CD14-positive monocyte (primary cell): ENCODE measurements around the gene KCNAB1. TPM values are rescaled to one million over a fixed set of nuclear protein-coding genes. Genes with fewer than 3 reads are reported as not detected.

Experiments
- DNase-seq, 3 donors: peaks; one replicate each; pipeline ENCODE4 v3.0.0-alpha.2; 2011 to 2022
- H2AFZ ChIP-seq: 2 replicates; pipeline ENCODE4 v1.6.0; 2012; ENCODE audit warnings: mild to moderate bottlenecking, low read depth, low read length, inconsistent platforms; ENCODE audit not compliant: insufficient read depth, poor library complexity, severe bottlenecking
- H3K27ac ChIP-seq, 2 donors: 1 replicate in 1 of 2; 2 replicates in 1 of 2; pipeline ENCODE4 v1.5.1; 2012 to 2013; ENCODE audit warnings: low read length in 2 of 2, control low read depth in 1 of 2, inconsistent platforms in 1 of 2, low read depth in 1 of 2, mild to moderate bottlenecking in 1 of 2
- H3K27me3 ChIP-seq, 2 donors: one replicate each; pipeline versions ENCODE4 v1.6.0 to v1.6.1; 2011 to 2013; ENCODE audit warnings: low read length in 2 of 2; ENCODE audit not compliant: control insufficient read depth in 2 of 2, insufficient read depth in 2 of 2
- H3K36me3 ChIP-seq, 2 donors: replicated peaks in 1 of 2; 1 replicate in 1 of 2; 2 replicates in 1 of 2; pipeline versions ENCODE4 v1.5.1 to v1.6.1; 2012 to 2013; ENCODE audit warnings: low read length in 2 of 2, control low read depth in 1 of 2, inconsistent platforms in 1 of 2, mild to moderate bottlenecking in 1 of 2; ENCODE audit not compliant: insufficient read depth in 2 of 2, control insufficient read depth in 1 of 2
- H3K4me1 ChIP-seq, 2 donors: 1 replicate in 1 of 2; 2 replicates in 1 of 2; pipeline versions ENCODE4 v1.5.1 to v1.6.1; 2012 to 2013; ENCODE audit warnings: low read length in 2 of 2, control low read depth in 1 of 2, inconsistent platforms in 1 of 2, mild to moderate bottlenecking in 1 of 2, moderate library complexity in 1 of 2; ENCODE audit not compliant: insufficient read depth in 2 of 2, control insufficient read depth in 1 of 2
- H3K4me2 ChIP-seq: replicated peaks from 2 replicates; pipeline ENCODE3; 2012; ENCODE audit warnings: low read length, moderate library complexity, mild to moderate bottlenecking; ENCODE audit not compliant: poor library complexity, severe bottlenecking; ENCODE audit errors: extremely low read depth
- H3K4me3 ChIP-seq, 3 experiments: fragments of 200-600 bp in 1 of 3; sonication (generic) in 1 of 3; replicated peaks in 1 of 3; 1 replicate in 2 of 3; 2 replicates in 1 of 3; pipeline ENCODE4 v1.5.1; 2011 to 2013; ENCODE audit warnings: low read length in 3 of 3, mild to moderate bottlenecking in 3 of 3, control low read depth in 2 of 3, low read depth in 2 of 3, inconsistent platforms in 1 of 3, moderate library complexity in 1 of 3
- H3K79me2 ChIP-seq: 2 replicates; pipeline ENCODE4 v1.6.0; 2012; ENCODE audit warnings: mild to moderate bottlenecking, control low read depth, inconsistent platforms, low read length, moderate library complexity; ENCODE audit not compliant: insufficient read depth
- H3K9ac ChIP-seq: 2 replicates; pipeline ENCODE4 v1.6.0; 2017; ENCODE audit warnings: low read length, mild to moderate bottlenecking; ENCODE audit not compliant: insufficient read depth, poor library complexity, severe bottlenecking
- H3K9me3 ChIP-seq, 2 donors: replicated peaks in 1 of 2; 1 replicate in 1 of 2; 2 replicates in 1 of 2; pipeline versions ENCODE4 v1.5.1 to v1.6.1; 2012 to 2013; ENCODE audit warnings: low read length in 2 of 2, control low read depth in 1 of 2; ENCODE audit not compliant: control insufficient read depth in 1 of 2, insufficient read depth in 1 of 2
- H4K20me1 ChIP-seq: 2 replicates; pipeline ENCODE4 v1.6.0; 2012; ENCODE audit warnings: mild to moderate bottlenecking, low read length, control low read depth, moderate library complexity; ENCODE audit not compliant: insufficient read depth
- H3K27ac Mint-ChIP-seq, 7 donors: one replicate each; pipeline ENCODE4 v1.8.0; 2020; ENCODE audit warnings: mild to moderate bottlenecking in 7 of 7, mixed read lengths in 7 of 7, moderate library complexity in 6 of 7, inconsistent platforms in 2 of 7
- H3K27me3 Mint-ChIP-seq, 3 donors: one replicate each; pipeline ENCODE4 v1.8.0; 2021 to 2022; ENCODE audit warnings: low read depth in 3 of 3, mild to moderate bottlenecking in 3 of 3, mixed read lengths in 3 of 3, moderate library complexity in 3 of 3, inconsistent platforms in 1 of 3
- H3K36me3 Mint-ChIP-seq, 2 donors: one replicate each; pipeline ENCODE4 v1.8.0; 2020; ENCODE audit warnings: mixed read lengths in 2 of 2, inconsistent platforms in 1 of 2, mild to moderate bottlenecking in 1 of 2
- H3K4me1 Mint-ChIP-seq: one replicate; pipeline ENCODE4 v1.8.0; 2020; ENCODE audit warnings: mild to moderate bottlenecking, mixed read lengths
- H3K4me3 Mint-ChIP-seq, 2 donors: one replicate each; pipeline ENCODE4 v1.8.0; 2020; ENCODE audit warnings: mild to moderate bottlenecking in 2 of 2, mixed read lengths in 2 of 2, moderate library complexity in 1 of 2
- H3K9me3 Mint-ChIP-seq, 7 donors: one replicate each; pipeline ENCODE4 v1.8.0; 2020 to 2022; ENCODE audit warnings: mixed read lengths in 7 of 7, mild to moderate bottlenecking in 6 of 7, moderate library complexity in 6 of 7, inconsistent platforms in 2 of 7
- CTCF ChIP-seq: fragments of 200-600 bp; IDR thresholded peaks from one replicate; pipeline ENCODE4 v1.8.0; 2022; ENCODE audit warnings: antibody characterized with exemption, mild to moderate bottlenecking
- WGBS: methylation state at CpG from one replicate; pipeline ENCODE4 v1.1.5; 2013; ENCODE audit warnings: missing lambda C conversion rate; ENCODE audit not compliant: insufficient coverage; 5-methylcytosine and 5-hydroxymethylcytosine counted together
- intact Hi-C, 2 donors: fragments of 100-400 bp; cut with micrococcal nuclease; formaldehyde crosslinking; loops; one replicate each; pipeline versions ENCODE4 v1.15.0 to v1.15.1; 2023
- polyA plus RNA-seq, 3 donors: library from polyadenylated mRNA; depleted of rRNA in 1 of 3; unstranded in 2 of 3; stranded (reverse) in 1 of 3; fragments of 300-500 nt in 2 of 3; fragments of >200 nt in 1 of 3; fragmentation: Illumina TruSeq in 2 of 3; gene quantifications; 1 replicate in 2 of 3; 2 replicates in 1 of 3; pipeline ENCODE4 v1.2.3, GENCODE V29; 2012 to 2021

KCNAB1 gene
- polyA plus RNA-seq, 3 donors: 0.08 to 0.14 TPM; not detected in 1

GRCh38 chr3:156492801-156493261, 372.5 kb downstream of the KCNAB1 start:
- no peak for DNase-seq
- H3K27ac Mint-ChIP-seq: no peak overlapping the region
- no peaks in the 10 kb centered on the region for H3K36me3 Mint-ChIP-seq
- intact Hi-C loops: no loop called here
- peaks cover 0 to 7% (median 3%) of the 10 kb centered on the region in 7 donors for H3K9me3 Mint-ChIP-seq
- no peak overlapping the region for H3K4me2 ChIP-seq
- no peak overlapping the region for H2AFZ ChIP-seq
- no peaks in the 10 kb centered on the region for H3K27me3 ChIP-seq
- H3K4me3 Mint-ChIP-seq: no peak overlapping the region
- WGBS: 78% methylated on average over 3 of the region's 3 CpGs
- no peaks in the 10 kb centered on the region for H3K79me2 ChIP-seq
- no peak for TF ChIP-seq CTCF
- no peaks in the 10 kb centered on the region for H3K36me3 ChIP-seq
- H4K20me1 ChIP-seq: no peaks in the 10 kb centered on the region
- H3K9ac ChIP-seq: no peak overlapping the region
- H3K4me1 Mint-ChIP-seq: no peaks in the 10 kb centered on the region
- H3K4me3 ChIP-seq: no peak overlapping the region
- no peaks in the 10 kb centered on the region for H3K4me1 ChIP-seq
- no peaks in the 10 kb centered on the region for H3K9me3 ChIP-seq
- H3K27ac ChIP-seq: no peak overlapping the region
- H3K27me3 Mint-ChIP-seq: peaks cover 0 to 2% (median 1%) of the 10 kb centered on the region in 3 donors

GRCh38 chr3:156493887-156494286, 373.5 kb downstream of the KCNAB1 start:
- H3K4me1 Mint-ChIP-seq: no peaks in the 10 kb centered on the region
- no peak overlapping the region for H3K9ac ChIP-seq
- H3K27ac ChIP-seq: no peak overlapping the region
- no peak overlapping the region for H3K4me3 ChIP-seq
- WGBS: no CpG with 5 or more reads among the region's 3 CpGs
- no peak overlapping the region for H3K27ac Mint-ChIP-seq
- intact Hi-C loops: no loop called here
- H3K36me3 Mint-ChIP-seq: no peaks in the 10 kb centered on the region
- peaks cover 0 to 2% (median 1%) of the 10 kb centered on the region in 3 donors for H3K27me3 Mint-ChIP-seq
- no peaks in the 10 kb centered on the region for H3K9me3 ChIP-seq
- no peak overlapping the region for H2AFZ ChIP-seq
- no peak overlapping the region for H3K4me3 Mint-ChIP-seq
- no peak overlapping the region for H3K4me2 ChIP-seq
- H3K79me2 ChIP-seq: no peaks in the 10 kb centered on the region
- H3K4me1 ChIP-seq: no peaks in the 10 kb centered on the region
- peaks cover 0 to 14% (median 6%) of the 10 kb centered on the region in 7 donors for H3K9me3 Mint-ChIP-seq
- DNase-seq: no peak
- H3K27me3 ChIP-seq: no peaks in the 10 kb centered on the region
- no peaks in the 10 kb centered on the region for H4K20me1 ChIP-seq
- TF ChIP-seq CTCF: no peak
- H3K36me3 ChIP-seq: no peaks in the 10 kb centered on the region
